Lower leg skin (tissue), 4 donors: ENCODE results near the gene MTG1. TPM values are rescaled to one million over a fixed set of nuclear protein-coding genes. Genes with fewer than 3 reads are reported as not detected.
"Not testable (repeated sequence)": the region's sequence is repeated elsewhere in the genome, so short reads cannot be mapped to it uniquely, and the experiment has no call there.

Experiments used
- DNase-seq, 2 donors: peaks; one replicate each; pipeline ENCODE4 v3.0.0-alpha.2; 2019; ENCODE audit warnings: low spot score in 2 of 2
- H3K4me3 ChIP-seq: fragments of 200-600 bp; sonication (generic); 2 replicates; pipeline ENCODE4 v1.5.1; 2017; ENCODE audit warnings: mild to moderate bottlenecking, low read depth; ENCODE audit not compliant: poor library complexity, severe bottlenecking
- POLR2A ChIP-seq, 2 donors: fragments of 450-650 bp; IDR thresholded peaks; one replicate each; pipeline ENCODE4 v1.6.1; 2016 to 2017; ENCODE audit warnings: antibody characterized with exemption in 2 of 2, mild to moderate bottlenecking in 1 of 2, moderate library complexity in 1 of 2
- WGBS, 2 donors: methylation state at CpG; one replicate each; pipeline ENCODE4 v1.1.5; 2018; 5-methylcytosine and 5-hydroxymethylcytosine counted together
- intact Hi-C: fragments of 100-400 bp; cut with DNase I; formaldehyde crosslinking; loops from one replicate; pipeline ENCODE4 v1.15.0; 2023; ENCODE audit warnings: low total_unique reads
- total RNA-seq, 4 donors: library from RNA; depleted of rRNA; stranded (reverse); fragments of >200 nt; gene quantifications; one replicate each; pipeline ENCODE4 v1.1.0, GENCODE V29; 2016
- TF ChIP-seq, protein P1 (sequence below), 3 donors: fragments of 450-650 bp; IDR thresholded peaks; one replicate each; pipeline ENCODE4 v1.5.1; 2016; ENCODE audit warnings: antibody characterized with exemption in 3 of 3, mild to moderate bottlenecking in 3 of 3, moderate library complexity in 2 of 3

MTG1 gene
- total RNA-seq, 4 donors from 2014 or later = 16.4 to 36.0 (median 25.6) TPM

DNA sequence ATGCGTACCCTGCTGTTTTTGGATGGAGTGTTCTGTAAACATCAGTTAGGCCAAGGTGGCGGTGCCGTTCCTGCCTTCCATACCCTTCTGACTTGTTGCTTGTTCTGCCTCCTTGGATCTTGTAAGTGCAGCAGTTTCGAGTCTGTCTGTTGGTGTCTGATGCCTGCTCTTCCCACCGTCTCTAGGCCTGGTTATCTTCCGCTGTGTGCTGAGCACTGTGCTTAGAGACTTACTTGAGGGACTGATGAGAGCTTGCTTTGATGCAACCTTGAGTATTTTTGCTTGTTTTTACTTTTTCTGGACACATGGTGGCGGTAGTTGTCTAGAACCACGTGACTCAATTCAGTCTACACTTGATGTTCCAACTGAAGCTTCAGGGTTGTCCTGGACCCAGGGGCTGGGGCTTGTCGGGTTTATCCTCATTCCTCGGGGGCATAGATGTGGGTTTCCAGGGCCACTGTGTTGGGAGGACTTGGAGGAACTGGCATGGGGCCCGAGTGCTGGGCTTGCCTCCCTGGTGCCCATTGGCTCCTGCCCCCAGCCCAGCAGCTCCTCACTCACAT, 44.8 kb downstream of the MTG1 start:
- intact Hi-C loops = no loop called here
- 82 to 86% methylated on average over 11 of the region's 11 CpGs for whole genome bisulfite sequencing, 2 donors
- peak; percentile 12 to 69 for DNase-seq
- TF ChIP-seq, protein P1, sequence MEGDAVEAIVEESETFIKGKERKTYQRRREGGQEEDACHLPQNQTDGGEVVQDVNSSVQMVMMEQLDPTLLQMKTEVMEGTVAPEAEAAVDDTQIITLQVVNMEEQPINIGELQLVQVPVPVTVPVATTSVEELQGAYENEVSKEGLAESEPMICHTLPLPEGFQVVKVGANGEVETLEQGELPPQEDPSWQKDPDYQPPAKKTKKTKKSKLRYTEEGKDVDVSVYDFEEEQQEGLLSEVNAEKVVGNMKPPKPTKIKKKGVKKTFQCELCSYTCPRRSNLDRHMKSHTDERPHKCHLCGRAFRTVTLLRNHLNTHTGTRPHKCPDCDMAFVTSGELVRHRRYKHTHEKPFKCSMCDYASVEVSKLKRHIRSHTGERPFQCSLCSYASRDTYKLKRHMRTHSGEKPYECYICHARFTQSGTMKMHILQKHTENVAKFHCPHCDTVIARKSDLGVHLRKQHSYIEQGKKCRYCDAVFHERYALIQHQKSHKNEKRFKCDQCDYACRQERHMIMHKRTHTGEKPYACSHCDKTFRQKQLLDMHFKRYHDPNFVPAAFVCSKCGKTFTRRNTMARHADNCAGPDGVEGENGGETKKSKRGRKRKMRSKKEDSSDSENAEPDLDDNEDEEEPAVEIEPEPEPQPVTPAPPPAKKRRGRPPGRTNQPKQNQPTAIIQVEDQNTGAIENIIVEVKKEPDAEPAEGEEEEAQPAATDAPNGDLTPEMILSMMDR (IDR thresholded peaks at IDR 0.05) = no peak
- no peak for TF ChIP-seq POLR2A (IDR thresholded peaks at IDR 0.05)
- no peak overlapping the region for H3K4me3 ChIP-seq

DNA sequence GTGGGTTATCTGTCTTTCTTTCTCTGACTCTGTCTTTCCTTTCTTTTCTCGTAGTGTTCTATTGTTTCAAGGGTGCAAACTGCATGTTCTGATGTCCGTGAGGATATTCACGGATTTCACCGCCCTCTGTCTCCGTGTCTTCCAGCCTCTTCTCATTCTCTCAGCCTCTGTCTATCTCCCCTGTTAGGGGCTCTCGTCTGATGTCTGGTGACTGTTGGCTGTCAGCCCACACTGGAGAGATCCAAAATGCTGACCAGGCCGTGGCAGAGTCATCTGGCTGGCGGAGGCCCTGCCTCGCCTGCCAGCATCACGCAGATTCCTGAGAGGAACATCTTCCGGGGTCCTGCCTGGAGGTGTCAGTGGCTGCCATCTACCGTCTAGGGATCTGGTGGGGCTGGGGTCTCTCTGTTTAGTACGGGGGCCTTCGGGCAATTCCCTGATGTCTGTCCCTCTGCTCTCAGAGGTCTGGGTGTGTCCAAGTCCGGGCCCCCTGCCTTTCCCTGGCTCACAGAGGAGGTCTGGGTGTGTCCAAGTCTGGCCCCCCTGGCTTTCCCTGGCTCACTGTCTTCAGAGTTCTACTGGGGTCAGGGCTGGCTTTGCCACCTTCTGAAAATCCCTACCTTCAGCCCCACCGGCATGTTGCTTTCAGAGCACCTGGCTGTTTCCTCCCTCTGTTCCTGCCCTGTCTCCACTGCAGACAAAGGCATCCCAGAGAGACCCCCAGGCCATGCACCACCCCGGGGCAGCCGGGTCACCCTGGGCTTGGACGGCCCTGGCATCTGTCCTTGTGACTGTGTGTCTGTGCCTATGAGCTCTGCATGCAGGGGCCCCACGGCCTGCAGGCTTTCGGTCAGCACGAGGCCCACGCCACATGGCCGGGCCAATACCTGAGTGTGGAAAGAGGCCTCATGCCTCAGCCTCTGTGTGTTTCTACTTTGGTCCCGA, 45.8 kb downstream of the MTG1 start:
- intact Hi-C loops = no loop called here
- TF ChIP-seq, protein P1 (IDR thresholded peaks at IDR 0.05) = no peak
- no peak for TF ChIP-seq POLR2A (IDR thresholded peaks at IDR 0.05)
- no peak overlapping the region for H3K4me3 ChIP-seq
- peak in 1 of 2 donors; percentile 43 for DNase-seq
- 88% methylated on average over 20 to 25 of the region's 25 CpGs for WGBS, 2 donors

DNA sequence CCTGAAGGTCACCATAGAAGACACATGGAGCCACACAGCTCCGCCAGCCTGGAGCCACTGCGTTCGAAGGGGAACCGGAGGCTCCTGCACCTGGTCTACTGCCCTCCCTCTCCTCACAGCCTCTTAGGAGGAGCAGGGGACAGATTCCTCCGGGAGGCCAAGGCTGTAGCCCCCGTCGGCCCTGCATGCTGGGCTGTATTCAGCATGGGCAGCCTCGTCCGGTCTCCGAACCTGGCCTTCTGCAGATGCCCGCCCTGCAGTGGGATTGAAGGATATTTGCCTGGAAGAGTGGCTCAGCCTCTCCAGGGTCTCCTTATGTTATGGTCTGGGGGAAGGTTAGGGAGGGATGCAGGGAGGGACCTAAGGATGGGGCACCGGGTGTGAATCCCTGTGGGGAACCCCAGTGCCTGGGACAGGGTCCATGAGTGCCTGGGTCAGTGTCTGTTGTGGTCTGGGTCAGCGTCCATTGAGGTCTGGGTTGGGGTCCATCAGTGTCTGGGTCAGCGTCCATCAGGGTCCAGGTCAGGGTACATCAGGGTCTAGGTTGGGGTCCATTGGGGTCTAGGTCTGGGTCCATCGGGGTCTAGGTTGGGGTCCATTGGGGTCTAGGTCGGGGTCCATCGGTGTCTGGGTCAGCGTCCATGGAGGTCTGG, 46.8 kb downstream of the MTG1 start:
- intact Hi-C loops = no loop called here
- 94 to 98% methylated on average over 14 to 17 of the region's 18 CpGs for WGBS, 2 donors
- peak in 1 of 2 donors; percentile 56 for DNase-seq

DNA sequence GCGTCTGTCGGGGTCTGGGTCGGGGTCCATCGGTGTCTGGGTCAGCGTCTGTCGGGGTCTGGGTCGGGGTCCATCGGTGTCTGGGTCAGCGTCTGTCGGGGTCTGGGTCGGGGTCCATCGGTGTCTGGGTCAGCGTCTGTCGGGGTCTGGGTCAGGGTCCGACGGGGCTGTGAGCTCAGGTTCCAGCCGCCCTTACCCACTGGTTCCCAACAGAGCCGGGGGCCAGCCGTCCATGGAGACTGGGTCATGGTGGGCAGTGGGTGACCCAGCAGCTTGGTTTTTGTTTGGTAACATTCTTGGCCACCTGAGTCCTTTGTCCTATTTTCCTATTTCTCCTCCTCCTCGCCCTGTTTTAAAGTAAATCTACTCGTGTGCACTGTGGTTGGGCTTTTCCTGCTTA, 47.4 kb downstream of the MTG1 start:
- 82 to 89% methylated on average over 5 to 17 of the region's 21 CpGs for WGBS, 2 donors
- H3K4me3 ChIP-seq, intact Hi-C loops: not testable (repeated sequence)
- DNase-seq = peak in 1 of 2 donors; percentile 67

More for the DNA sequence above, 46.8 kb downstream of the MTG1 start:
- TF ChIP-seq POLR2A (IDR thresholded peaks at IDR 0.05) = no peak
- TF ChIP-seq, protein P1 (IDR thresholded peaks at IDR 0.05) = no peak
- H3K4me3 ChIP-seq = no peak overlapping the region

DNA sequence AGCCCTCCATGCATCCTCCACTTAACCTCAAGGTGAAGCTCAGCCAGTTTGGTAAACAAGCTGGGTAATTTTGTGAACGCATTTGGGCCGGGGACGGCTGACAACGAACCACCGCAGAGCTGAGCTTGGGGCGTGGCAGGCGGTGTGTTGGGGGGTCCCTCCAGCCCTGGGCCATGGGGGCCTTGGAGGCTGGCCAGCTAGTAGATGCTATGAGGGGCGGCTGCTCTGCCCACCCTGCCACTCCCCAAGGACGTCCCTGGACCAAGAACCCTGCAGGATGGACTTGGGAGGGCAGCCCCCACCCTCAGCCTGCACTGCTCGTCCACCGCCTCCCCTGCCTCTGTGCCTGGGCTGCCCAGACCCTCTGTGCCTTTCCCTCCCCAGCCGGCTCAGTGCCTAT, 47.8 kb downstream of the MTG1 start:
- 74 to 77% methylated on average over 9 to 12 of the region's 12 CpGs for WGBS, 2 donors
- DNase-seq = peak in 1 of 2 donors; percentile 62
- TF ChIP-seq POLR2A (IDR thresholded peaks at IDR 0.05) = no peak
- TF ChIP-seq, protein P1 (IDR thresholded peaks at IDR 0.05) = no peak
- intact Hi-C loops = no loop called here
- no peak overlapping the region for H3K4me3 ChIP-seq
